Keratinocyte (primary cell): Measurements from ENCODE around the gene NKIRAS1. TPM values are rescaled to one million over a fixed set of nuclear protein-coding genes. Genes with fewer than 3 reads are reported as not detected.
A peak's percentile ranks its signal among the peaks of the same experiment; 100 is the strongest.
"Not testable (repeated sequence)": the region's sequence is repeated elsewhere in the genome, so short reads cannot be mapped to it uniquely, and the experiment has no call there.

Experiments used
- DNase-seq: peaks from one replicate; pipeline ENCODE4 v3.0.0-alpha.2; 2011; ENCODE audit warnings: low read depth, missing footprints, low spot score
- FAIRE-seq: peaks from 2 replicates; lab custom pipeline; 2011; peaks lifted over from hg19 to GRCh38; lab: Jason Lieb, UNC
- H2AFZ ChIP-seq: 2 replicates; pipeline ENCODE4 v1.6.0; 2012; ENCODE audit warnings: low read length, control low read depth, inconsistent platforms; ENCODE audit not compliant: control insufficient read depth
- H3K27ac ChIP-seq: 2 replicates; pipeline ENCODE4 v1.5.1; 2011; ENCODE audit warnings: low read length; ENCODE audit not compliant: control insufficient read depth, insufficient read depth
- H3K27me3 ChIP-seq: 3 replicates; pipeline ENCODE4 v1.6.0; 2011; ENCODE audit warnings: low read length; ENCODE audit not compliant: control insufficient read depth, insufficient read depth; ENCODE audit errors: extremely low read depth
- H3K36me3 ChIP-seq, 2 experiments: 2 replicates in 1 of 2; 3 replicates in 1 of 2; pipeline ENCODE4 v1.5.1; 2011; ENCODE audit warnings: low read length in 2 of 2, mild to moderate bottlenecking in 1 of 2; ENCODE audit not compliant: control insufficient read depth in 2 of 2, insufficient read depth in 2 of 2; ENCODE audit errors: extremely low read depth in 1 of 2
- H3K4me1 ChIP-seq: 3 replicates; pipeline ENCODE4 v1.5.1; 2011; ENCODE audit warnings: low read length; ENCODE audit not compliant: control insufficient read depth, insufficient read depth; ENCODE audit errors: extremely low read depth
- H3K4me2 ChIP-seq: 3 replicates; pipeline ENCODE4 v1.6.0; 2011; ENCODE audit warnings: low read depth, low read length; ENCODE audit not compliant: control insufficient read depth, insufficient read depth; ENCODE audit errors: extremely low read depth
- H3K4me3 ChIP-seq, 3 experiments: fragments of 200-600 bp in 1 of 3; sonication (generic) in 1 of 3; 2 replicates in 2 of 3; 3 replicates in 1 of 3; pipeline ENCODE4 v1.5.1; 2011 to 2016; ENCODE audit warnings: low read length in 3 of 3, mild to moderate bottlenecking in 3 of 3, control low read depth in 2 of 3, inconsistent platforms in 1 of 3, low read depth in 1 of 3, mixed read lengths in 1 of 3, mixed run types in 1 of 3, moderate library complexity in 1 of 3; ENCODE audit not compliant: control insufficient read depth in 2 of 3, insufficient read depth in 2 of 3; ENCODE audit errors: extremely low read depth in 1 of 3
- H3K79me2 ChIP-seq: 2 replicates; pipeline ENCODE4 v1.6.0; 2012; ENCODE audit warnings: low read length; ENCODE audit not compliant: control insufficient read depth, insufficient read depth
- H3K9ac ChIP-seq: 3 replicates; pipeline ENCODE4 v1.6.0; 2011; ENCODE audit warnings: low read length; ENCODE audit not compliant: control insufficient read depth, insufficient read depth; ENCODE audit errors: extremely low read depth
- H3K9me1 ChIP-seq: 3 replicates; pipeline ENCODE4 v1.6.0; 2011; ENCODE audit warnings: low read length; ENCODE audit not compliant: control insufficient read depth, insufficient read depth; ENCODE audit errors: extremely low read depth
- H3K9me3 ChIP-seq: 2 replicates; pipeline ENCODE4 v1.5.1; 2012; ENCODE audit warnings: low read depth, low read length; ENCODE audit not compliant: control insufficient read depth
- H4K20me1 ChIP-seq: 3 replicates; pipeline ENCODE4 v1.6.0; 2011; ENCODE audit warnings: low read length; ENCODE audit not compliant: control insufficient read depth, insufficient read depth; ENCODE audit errors: extremely low read depth
- EZH2 ChIP-seq: IDR thresholded peaks from one replicate; pipeline ENCODE4 v1.6.1; 2012; ENCODE audit warnings: inconsistent platforms, mild to moderate bottlenecking, low read length, moderate library complexity
- dilution Hi-C: fragments of 300-500 bp; cut with MboI; formaldehyde crosslinking; loops from one replicate; pipeline ENCODE4 v1.7.0; 2020; ENCODE audit warnings: low sequenced_read_pairs; ENCODE audit not compliant: extremely low pct_ligation_motif_present
- polyA plus RNA-seq, 5 experiments: library from polyadenylated mRNA; depleted of rRNA in 3 of 5; stranded (reverse) in 3 of 5; stranded (forward) in 1 of 5; unstranded in 1 of 5; fragments of >200 nt; gene quantifications; 1 replicate in 1 of 5; 2 replicates in 3 of 5; 3 replicates in 1 of 5; pipeline versions ENCODE4 v1.2.1 to v1.2.3, GENCODE V29; 2011 to 2012; ENCODE audit warnings: missing spikeins in 2 of 5, low read depth in 1 of 5, low replicate concordance in 1 of 5

NKIRAS1 gene
- polyA plus RNA-seq, 1 donor (not counting 4 experiments of a cell fraction or from before 2014, with no cell fraction given), result 10.7 TPM

- Histone ChIP-seq H3K27ac (no peak overlapping the region), H3K9me1 (no peaks in the 10 kb centered on the region), H4K20me1 (peaks cover 17% of the 10 kb centered on the region), H2AFZ (no peak overlapping the region), H3K79me2 (peaks cover 26% of the 10 kb centered on the region), H3K36me3 (peaks cover 7 to 24% of the 10 kb centered on the region in 2 experiments), H3K9me3 (no peaks in the 10 kb centered on the region), H3K9ac (no peak overlapping the region), H3K4me2 (peak overlapping the region; percentile 17), H3K4me3 (no peak overlapping the region), H3K4me1 (peaks cover 16% of the 10 kb centered on the region), H3K27me3 (no peaks in the 10 kb centered on the region)
- DNase-seq, result no peak
- dilution Hi-C loops, result no loop called here
- TF ChIP-seq EZH2, result no peak
- no peak for FAIRE-seq
Observed at GRCh38 chr3:23919628-23920027, 2.8 kb upstream of the NKIRAS1 start.

DNA sequence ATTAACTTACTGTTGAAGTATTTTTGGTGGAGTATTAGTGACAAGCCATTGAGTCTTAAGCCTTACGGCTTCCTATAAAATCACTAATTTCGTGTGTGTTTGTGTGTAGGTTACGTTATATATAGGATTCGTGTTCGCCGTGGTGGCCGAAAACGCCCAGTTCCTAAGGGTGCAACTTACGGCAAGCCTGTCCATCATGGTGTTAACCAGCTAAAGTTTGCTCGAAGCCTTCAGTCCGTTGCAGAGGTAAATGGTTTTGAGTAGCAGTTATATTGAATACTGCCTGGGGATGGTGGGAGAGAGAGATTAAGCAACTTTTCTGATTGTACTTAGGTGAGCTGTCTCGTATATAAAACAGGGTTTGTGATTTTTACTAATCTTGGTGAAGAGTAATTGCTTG, 1.5 kb upstream of the NKIRAS1 start:
- peak overlapping the region; percentile 97 for H3K4me2 ChIP-seq
- H2AFZ ChIP-seq, dilution Hi-C loops, H3K9me3 ChIP-seq, DNase-seq, FAIRE-seq, H3K27me3 ChIP-seq, H3K9me1 ChIP-seq: not testable (repeated sequence)
- peak overlapping the region; percentile 91 to 99 (median 96) for H3K4me3 ChIP-seq
- peak overlapping the region; percentile 86 for H3K27ac ChIP-seq
- peaks cover 16% of the 10 kb centered on the region for H3K4me1 ChIP-seq
- H3K79me2 ChIP-seq, result peaks cover 30% of the 10 kb centered on the region
- peak overlapping the region; percentile 97 for H3K9ac ChIP-seq
- peaks cover 17% of the 10 kb centered on the region for H4K20me1 ChIP-seq
- peaks cover 7 to 24% of the 10 kb centered on the region in 2 experiments for H3K36me3 ChIP-seq

GRCh38 chr3:23917679-23918303, 1.0 kb upstream of the NKIRAS1 start:
- H3K27me3 ChIP-seq, FAIRE-seq, H3K9me3 ChIP-seq, H2AFZ ChIP-seq, DNase-seq, H3K9me1 ChIP-seq, dilution Hi-C loops: not testable (repeated sequence)
- peak overlapping the region; percentile 97 for H3K9ac ChIP-seq
- H3K36me3 ChIP-seq, result peaks cover 7 to 24% of the 10 kb centered on the region in 2 experiments
- peaks cover 17% of the 10 kb centered on the region for H4K20me1 ChIP-seq
- peaks cover 16% of the 10 kb centered on the region for H3K4me1 ChIP-seq
- H3K4me3 ChIP-seq, result peak overlapping the region; percentile 91 to 99 (median 96)
- peaks cover 30% of the 10 kb centered on the region for H3K79me2 ChIP-seq
- peak overlapping the region; percentile 86 for H3K27ac ChIP-seq
- peak overlapping the region; percentile 97 for H3K4me2 ChIP-seq
